IPS-18c (cell line): ENCODE measurements around the gene AXDND1.

Experiments used
- H3K4me3 ChIP-seq: 2 replicates; pipeline ENCODE4 v1.7.0; 2013; ENCODE audit warnings: low read depth, mild to moderate bottlenecking, low read length, moderate library complexity; ENCODE audit not compliant: insufficient read depth
- H3K9me3 ChIP-seq: one replicate; pipeline ENCODE4 v1.6.1; 2013; ENCODE audit warnings: mild to moderate bottlenecking, low read length, moderate library complexity; ENCODE audit not compliant: control insufficient read depth, insufficient read depth

The AXDND1 gene

GRCh38 chr1:179529482-179530195, 163.9 kb downstream of the AXDND1 start:
- H3K9me3 ChIP-seq: no peaks in the 10 kb centered on the region
- no peak overlapping the region for H3K4me3 ChIP-seq

GRCh38 chr1:179530352-179530751, 164.6 kb downstream of the AXDND1 start:
- no peaks in the 10 kb centered on the region for H3K9me3 ChIP-seq
- no peak overlapping the region for H3K4me3 ChIP-seq

- H3K4me3 ChIP-seq: no peak overlapping the region
These were observed 176.0 kb downstream of the AXDND1 start for GRCh38 chr1:179541774-179542173.

GRCh38 chr1:179545321-179545720, 179.6 kb downstream of the AXDND1 start:
- Histone ChIP-seq H3K4me3 (no peak overlapping the region), H3K9me3 (peaks cover 2% of the 10 kb centered on the region)

More at GRCh38 chr1:179541774-179542173, 176.0 kb downstream of the AXDND1 start:
- peaks cover 2% of the 10 kb centered on the region for H3K9me3 ChIP-seq

GRCh38 chr1:179547021-179547535, 181.3 kb downstream of the AXDND1 start:
- Histone ChIP-seq H3K4me3 (no peak overlapping the region), H3K9me3 (peaks cover 2% of the 10 kb centered on the region)

- no peak overlapping the region for H3K4me3 ChIP-seq
- H3K9me3 ChIP-seq: peaks cover 1% of the 10 kb centered on the region
These were observed 183.0 kb downstream of the AXDND1 start for GRCh38 chr1:179548666-179549367.

GRCh38 chr1:179549368-179549700, 183.6 kb downstream of the AXDND1 start:
- no peaks in the 10 kb centered on the region for H3K9me3 ChIP-seq
- H3K4me3 ChIP-seq: no peak overlapping the region

GRCh38 chr1:179550746-179551682, 185.2 kb downstream of the AXDND1 start:
- no peaks in the 10 kb centered on the region for H3K9me3 ChIP-seq
- no peak overlapping the region for H3K4me3 ChIP-seq

- Histone ChIP-seq H3K9me3 (no peaks in the 10 kb centered on the region), H3K4me3 (no peak overlapping the region)
These were observed 188.7 kb downstream of the AXDND1 start for GRCh38 chr1:179554427-179554826.

GRCh38 chr1:179558078-179558477, 192.3 kb downstream of the AXDND1 start:
- no peak overlapping the region for H3K4me3 ChIP-seq

GRCh38 chr1:179575497-179576314, 209.9 kb downstream of the AXDND1 start, which contains the start of gene NPHS2:
TSS of gene NPHS2 (minus strand) at chr1:179575948. CDS start at chr1:179575864, 84 bp downstream.
- peak within 1 kb of the TSS; percentile 50 for H3K4me3 ChIP-seq
- H3K9me3 ChIP-seq: peaks cover 3% of the 10 kb centered on the region

More at GRCh38 chr1:179558078-179558477, 192.3 kb downstream of the AXDND1 start:
- no peaks in the 10 kb centered on the region for H3K9me3 ChIP-seq

GRCh38 chr1:179576509-179576908, 210.7 kb downstream of the AXDND1 start:
- Histone ChIP-seq H3K4me3 (no peak overlapping the region), H3K9me3 (peaks cover 3% of the 10 kb centered on the region)

GRCh38 chr1:179583771-179584320, 218.1 kb downstream of the AXDND1 start:
- Histone ChIP-seq H3K9me3 (peaks cover 2% of the 10 kb centered on the region), H3K4me3 (no peak overlapping the region)

GRCh38 chr1:179586107-179586823, 220.5 kb downstream of the AXDND1 start:
- Histone ChIP-seq H3K4me3 (peak overlapping the region; percentile 49), H3K9me3 (peaks cover 2% of the 10 kb centered on the region)

- peaks cover 2% of the 10 kb centered on the region for H3K9me3 ChIP-seq
- H3K4me3 ChIP-seq: no peak overlapping the region
These were observed 221.6 kb downstream of the AXDND1 start for GRCh38 chr1:179587336-179587735.
